ENCODE results near the gene CST6.

DNA sequence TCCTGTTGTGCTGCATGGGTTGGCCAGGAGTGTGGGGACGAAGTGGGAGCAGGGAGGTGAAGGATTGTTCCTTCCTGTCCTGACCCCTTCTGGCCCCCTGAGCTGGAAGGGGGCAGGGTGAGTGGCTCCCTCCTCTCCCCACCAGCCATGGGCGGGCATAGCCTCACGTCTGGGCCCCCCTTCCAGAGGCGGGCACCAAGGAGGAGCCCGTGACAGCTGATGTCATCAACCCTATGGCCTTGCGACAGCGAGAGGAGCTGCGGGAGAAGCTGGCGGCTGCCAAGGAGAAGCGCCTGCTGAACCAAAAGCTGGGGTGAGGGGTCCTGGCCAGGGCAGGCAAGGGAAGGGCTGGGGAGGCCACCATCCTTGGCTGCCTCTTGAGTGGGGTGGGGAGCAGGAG, 46.9 kb upstream of the CST6 start:
- TF ChIP-seq CTCF (IDR thresholded peaks at IDR 0.05) (no peak), POLR2A (IDR thresholded peaks at IDR 0.05) (no peak)

Measured in thyroid gland (tissue), 4 donors.